ENCODE results near the gene CUL4A.

Gene CUL4A

DNA sequence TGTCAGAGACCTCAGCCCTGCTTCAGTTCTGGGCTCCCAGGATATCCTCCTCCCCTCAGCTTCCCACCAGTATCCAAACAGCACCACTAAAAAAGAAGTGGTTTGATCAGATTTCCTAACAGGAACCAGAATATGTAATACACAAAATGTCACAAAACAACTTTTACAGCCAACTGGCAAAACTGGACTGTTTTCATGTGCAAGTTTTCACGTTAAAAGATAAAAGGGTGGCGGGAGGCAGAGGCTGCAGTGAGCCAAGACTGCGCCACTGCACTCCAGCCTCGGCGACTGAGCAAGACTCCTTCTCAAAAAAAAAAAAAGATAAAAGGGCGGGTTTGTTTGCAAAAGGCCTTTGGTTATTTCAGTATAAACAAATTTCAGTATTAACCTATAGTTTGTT, 14.1 kb upstream of the CUL4A start:
- Histone ChIP-seq H3K4me1 (ENCODE audit: control insufficient read depth in 2 of 2, insufficient read depth in 1 of 2, low read depth in 1 of 2, low read length in 2 of 2) (peaks cover 0 to 3% of the 10 kb centered on the region in 2 donors), H4K8ac (ENCODE audit: low read depth, low read length) (no peak overlapping the region), H3K9me3 (replicated peaks in 1 of 2; ENCODE audit: control insufficient read depth in 2 of 2, insufficient read depth in 1 of 2, low read depth in 1 of 2, low read length in 2 of 2) (no peaks in the 10 kb centered on the region), H3K9ac (ENCODE audit: low read depth, low read length, poor library complexity) (no peak overlapping the region), H3K14ac (ENCODE audit: low read length) (no peak overlapping the region), H2BK15ac (ENCODE audit: low read length) (no peak overlapping the region), H2BK12ac (ENCODE audit: low read length) (no peak overlapping the region), H3K23ac (ENCODE audit: low read depth, low read length, poor library complexity) (no peak overlapping the region), H2AFZ (ENCODE audit: low read length) (no peak overlapping the region), H2BK5ac (ENCODE audit: low read length) (no peak overlapping the region), H3K27ac (replicated peaks; ENCODE audit: low read length) (no peak overlapping the region), H2AK5ac (ENCODE audit: low read depth, low read length) (no peak overlapping the region), H3K4me3 (ENCODE audit: low read length in 2 of 2) (no peak overlapping the region), H3K36me3 (replicated peaks in 1 of 2; ENCODE audit: control insufficient read depth in 2 of 2, insufficient read depth in 2 of 2, low read length in 2 of 2) (peaks cover 40 to 99% of the 10 kb centered on the region in 2 donors), H3K4ac (ENCODE audit: low read length) (no peak overlapping the region), H2BK120ac (ENCODE audit: low read depth, low read length) (no peak overlapping the region), H3K4me2 (ENCODE audit: insufficient read depth, low read length, poor library complexity, severe bottlenecking) (no peak overlapping the region), H3K27me3 (ENCODE audit: control insufficient read depth in 3 of 3, insufficient read depth in 3 of 3, low read depth in 1 of 3, low read length in 3 of 3) (no peaks in the 10 kb centered on the region), H4K91ac (ENCODE audit: low read depth, low read length, poor library complexity) (no peak overlapping the region), H3K18ac (ENCODE audit: low read length) (no peak overlapping the region), H3K79me1 (ENCODE audit: low read depth, low read length) (no peaks in the 10 kb centered on the region)
- no peak for DNase-seq (ENCODE audit: low spot score)
- WGBS, 2 donors (ENCODE audit: extremely low coverage in 2 of 2, insufficient read length in 2 of 2, insufficient replicate concordance in 1 of 2) = no CpG with 5 or more reads among the region's 6 CpGs

GRCh38 chr13:113196970-113197737, 12.3 kb upstream of the CUL4A start:
- DNase-seq (ENCODE audit: low spot score) = no peak
- Histone ChIP-seq H3K4me1 (ENCODE audit: control insufficient read depth in 2 of 2, insufficient read depth in 1 of 2, low read depth in 1 of 2, low read length in 2 of 2) (peaks cover 0 to 3% of the 10 kb centered on the region in 2 donors), H3K9me3 (replicated peaks in 1 of 2; ENCODE audit: control insufficient read depth in 2 of 2, insufficient read depth in 1 of 2, low read depth in 1 of 2, low read length in 2 of 2) (no peaks in the 10 kb centered on the region), H2AK5ac (ENCODE audit: low read depth, low read length) (no peak overlapping the region), H2BK5ac (ENCODE audit: low read length) (no peak overlapping the region), H3K36me3 (replicated peaks in 1 of 2; ENCODE audit: control insufficient read depth in 2 of 2, insufficient read depth in 2 of 2, low read length in 2 of 2) (peaks cover 36 to 94% of the 10 kb centered on the region in 2 donors), H3K4me2 (ENCODE audit: insufficient read depth, low read length, poor library complexity, severe bottlenecking) (no peak overlapping the region), H2BK15ac (ENCODE audit: low read length) (no peak overlapping the region), H3K18ac (ENCODE audit: low read length) (no peak overlapping the region), H2BK12ac (ENCODE audit: low read length) (no peak overlapping the region), H3K9ac (ENCODE audit: low read depth, low read length, poor library complexity) (no peak overlapping the region), H3K79me1 (ENCODE audit: low read depth, low read length) (no peaks in the 10 kb centered on the region), H2AFZ (ENCODE audit: low read length) (no peak overlapping the region), H2BK120ac (ENCODE audit: low read depth, low read length) (no peak overlapping the region), H3K4me3 (ENCODE audit: low read length in 2 of 2) (no peak overlapping the region), H3K23ac (ENCODE audit: low read depth, low read length, poor library complexity) (no peak overlapping the region), H3K27ac (replicated peaks; ENCODE audit: low read length) (no peak overlapping the region), H4K8ac (ENCODE audit: low read depth, low read length) (no peak overlapping the region), H3K14ac (ENCODE audit: low read length) (no peak overlapping the region), H3K4ac (ENCODE audit: low read length) (no peak overlapping the region), H4K91ac (ENCODE audit: low read depth, low read length, poor library complexity) (no peak overlapping the region), H3K27me3 (ENCODE audit: control insufficient read depth in 3 of 3, insufficient read depth in 3 of 3, low read depth in 1 of 3, low read length in 3 of 3) (no peaks in the 10 kb centered on the region)
- no CpG with 5 or more reads among the region's 9 CpGs for WGBS, 2 donors (ENCODE audit: extremely low coverage in 2 of 2, insufficient read length in 2 of 2, insufficient replicate concordance in 1 of 2)

- H2BK120ac ChIP-seq (ENCODE audit: low read depth, low read length) = no peak overlapping the region
- H2AFZ ChIP-seq (ENCODE audit: low read length) = no peak overlapping the region
- H4K91ac ChIP-seq (ENCODE audit: low read depth, low read length, poor library complexity) = no peak overlapping the region
- no peak overlapping the region for H3K4me3 ChIP-seq (ENCODE audit: low read length in 2 of 2)
- no peak overlapping the region for H3K4ac ChIP-seq (ENCODE audit: low read length)
- no peak overlapping the region for H2AK5ac ChIP-seq (ENCODE audit: low read depth, low read length)
- H4K8ac ChIP-seq (ENCODE audit: low read depth, low read length) = no peak overlapping the region
- no peaks in the 10 kb centered on the region for H3K27me3 ChIP-seq (ENCODE audit: control insufficient read depth in 3 of 3, insufficient read depth in 3 of 3, low read depth in 1 of 3, low read length in 3 of 3)
- H2BK5ac ChIP-seq (ENCODE audit: low read length) = no peak overlapping the region
- H2BK15ac ChIP-seq (ENCODE audit: low read length) = no peak overlapping the region
- H3K9me3 ChIP-seq (replicated peaks in 1 of 2; ENCODE audit: control insufficient read depth in 2 of 2, insufficient read depth in 1 of 2, low read depth in 1 of 2, low read length in 2 of 2) = no peaks in the 10 kb centered on the region
- no peak overlapping the region for H3K4me2 ChIP-seq (ENCODE audit: insufficient read depth, low read length, poor library complexity, severe bottlenecking)
- peaks cover 14% of the 10 kb centered on the region for H3K79me1 ChIP-seq (ENCODE audit: low read depth, low read length)
- peaks cover 23 to 83% of the 10 kb centered on the region in 2 donors for H3K36me3 ChIP-seq (replicated peaks in 1 of 2; ENCODE audit: control insufficient read depth in 2 of 2, insufficient read depth in 2 of 2, low read length in 2 of 2)
- no peak for DNase-seq (ENCODE audit: low spot score)
- H3K9ac ChIP-seq (ENCODE audit: low read depth, low read length, poor library complexity) = no peak overlapping the region
- no peak overlapping the region for H3K14ac ChIP-seq (ENCODE audit: low read length)
- no peak overlapping the region for H3K18ac ChIP-seq (ENCODE audit: low read length)
- no peaks in the 10 kb centered on the region for H3K4me1 ChIP-seq (ENCODE audit: control insufficient read depth in 2 of 2, insufficient read depth in 1 of 2, low read depth in 1 of 2, low read length in 2 of 2)
- no peak overlapping the region for H3K23ac ChIP-seq (ENCODE audit: low read depth, low read length, poor library complexity)
- WGBS, 2 donors (ENCODE audit: extremely low coverage in 2 of 2, insufficient read length in 2 of 2, insufficient replicate concordance in 1 of 2) = no CpG with 5 or more reads among the region's 2 CpGs
- H3K27ac ChIP-seq (replicated peaks; ENCODE audit: low read length) = no peak overlapping the region
- H2BK12ac ChIP-seq (ENCODE audit: low read length) = no peak overlapping the region
Observed at GRCh38 chr13:113201815-113202214, 7.6 kb upstream of the CUL4A start.

DNA sequence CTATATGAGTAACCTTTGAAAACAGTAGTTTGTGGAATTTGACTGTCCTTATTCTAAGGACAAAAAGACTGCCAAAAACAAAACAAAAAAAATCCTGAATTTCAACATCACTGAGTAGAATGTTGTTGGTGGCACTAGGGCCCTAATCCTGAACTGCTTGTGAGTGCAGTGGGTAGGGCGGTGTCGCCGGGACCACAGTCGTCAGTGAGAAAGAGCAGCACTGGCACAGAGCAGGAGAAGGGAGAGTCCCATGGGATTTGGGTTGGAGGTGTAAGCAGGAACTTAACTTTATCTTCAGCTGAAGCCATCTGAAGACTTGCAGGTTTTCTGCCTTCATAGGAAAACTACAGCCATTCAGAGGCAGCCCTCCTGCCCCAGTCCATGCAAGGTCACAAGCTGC, 6.5 kb upstream of the CUL4A start:
- Histone ChIP-seq H3K9me3 (replicated peaks in 1 of 2; ENCODE audit: control insufficient read depth in 2 of 2, insufficient read depth in 1 of 2, low read depth in 1 of 2, low read length in 2 of 2) (no peaks in the 10 kb centered on the region), H2BK15ac (ENCODE audit: low read length) (no peak overlapping the region), H2BK5ac (ENCODE audit: low read length) (no peak overlapping the region), H3K9ac (ENCODE audit: low read depth, low read length, poor library complexity) (no peak overlapping the region), H3K36me3 (replicated peaks in 1 of 2; ENCODE audit: control insufficient read depth in 2 of 2, insufficient read depth in 2 of 2, low read length in 2 of 2) (peaks cover 17 to 80% of the 10 kb centered on the region in 2 donors), H3K79me1 (ENCODE audit: low read depth, low read length) (peaks cover 17% of the 10 kb centered on the region), H3K23ac (ENCODE audit: low read depth, low read length, poor library complexity) (no peak overlapping the region), H3K27ac (replicated peaks; ENCODE audit: low read length) (no peak overlapping the region), H3K4me1 (ENCODE audit: control insufficient read depth in 2 of 2, insufficient read depth in 1 of 2, low read depth in 1 of 2, low read length in 2 of 2) (peaks cover 2 to 10% of the 10 kb centered on the region in 2 donors), H4K91ac (ENCODE audit: low read depth, low read length, poor library complexity) (no peak overlapping the region), H3K14ac (ENCODE audit: low read length) (no peak overlapping the region), H3K27me3 (ENCODE audit: control insufficient read depth in 3 of 3, insufficient read depth in 3 of 3, low read depth in 1 of 3, low read length in 3 of 3) (no peaks in the 10 kb centered on the region), H2BK12ac (ENCODE audit: low read length) (no peak overlapping the region), H2BK120ac (ENCODE audit: low read depth, low read length) (no peak overlapping the region), H2AK5ac (ENCODE audit: low read depth, low read length) (no peak overlapping the region), H3K4me3 (ENCODE audit: low read length in 2 of 2) (no peak overlapping the region), H3K4me2 (ENCODE audit: insufficient read depth, low read length, poor library complexity, severe bottlenecking) (no peak overlapping the region), H3K4ac (ENCODE audit: low read length) (no peak overlapping the region), H3K18ac (ENCODE audit: low read length) (no peak overlapping the region), H2AFZ (ENCODE audit: low read length) (no peak overlapping the region), H4K8ac (ENCODE audit: low read depth, low read length) (no peak overlapping the region)
- no CpG with 5 or more reads among the region's 4 CpGs for WGBS, 2 donors (ENCODE audit: extremely low coverage in 2 of 2, insufficient read length in 2 of 2, insufficient replicate concordance in 1 of 2)
- DNase-seq (ENCODE audit: low spot score) = no peak
